Trophoblast cell (in vitro differentiated cells and primary cell): ENCODE measurements around the gene LRRC1.

Experiments used
- DNase-seq, 2 donors: peaks; one replicate each; pipeline ENCODE4 v3.0.0-alpha.2; 2016
- H2AFZ ChIP-seq: 2 replicates; pipeline ENCODE4 v1.6.1; 2013; ENCODE audit warnings: low read length, moderate library complexity, mild to moderate bottlenecking; ENCODE audit not compliant: insufficient read depth, poor library complexity
- H2AK5ac ChIP-seq: 2 replicates; pipeline ENCODE4 v1.6.1; 2013; ENCODE audit warnings: mild to moderate bottlenecking, low read length
- H2BK120ac ChIP-seq: 2 replicates; pipeline ENCODE4 v1.6.1; 2013; ENCODE audit warnings: low read length, mild to moderate bottlenecking, moderate library complexity; ENCODE audit not compliant: insufficient read depth, poor library complexity
- H2BK12ac ChIP-seq: 2 replicates; pipeline ENCODE4 v1.6.1; 2013; ENCODE audit warnings: mild to moderate bottlenecking, low read length, moderate library complexity
- H2BK5ac ChIP-seq: 2 replicates; pipeline ENCODE4 v1.6.1; 2013; ENCODE audit warnings: low read length, low read depth, moderate library complexity, mild to moderate bottlenecking; ENCODE audit not compliant: poor library complexity
- H3K14ac ChIP-seq: 2 replicates; pipeline ENCODE4 v1.6.1; 2013; ENCODE audit warnings: mild to moderate bottlenecking, low read length
- H3K18ac ChIP-seq: 2 replicates; pipeline ENCODE4 v1.6.1; 2013; ENCODE audit warnings: mild to moderate bottlenecking, low read length
- H3K23ac ChIP-seq: 2 replicates; pipeline ENCODE4 v1.6.1; 2013; ENCODE audit warnings: low read length
- H3K27ac ChIP-seq: 2 replicates; pipeline ENCODE4 v1.5.1; 2013; ENCODE audit warnings: low read depth, mild to moderate bottlenecking, inconsistent platforms, low read length, moderate library complexity
- H3K27me3 ChIP-seq: 2 replicates; pipeline ENCODE4 v1.6.1; 2013; ENCODE audit warnings: inconsistent platforms, mild to moderate bottlenecking, low read length, moderate library complexity; ENCODE audit not compliant: insufficient read depth
- H3K36me3 ChIP-seq, 2 experiments: 1 replicate in 1 of 2; 2 replicates in 1 of 2; pipeline ENCODE4 v1.6.1; 2013; ENCODE audit warnings: low read length in 2 of 2, mild to moderate bottlenecking in 2 of 2, moderate library complexity in 1 of 2; ENCODE audit not compliant: insufficient read depth in 2 of 2, control insufficient read depth in 1 of 2
- H3K4ac ChIP-seq: 2 replicates; pipeline ENCODE4 v1.6.1; 2013; ENCODE audit warnings: low read depth, mild to moderate bottlenecking, low read length, moderate library complexity
- H3K4me1 ChIP-seq, 2 experiments: 1 replicate in 1 of 2; 2 replicates in 1 of 2; pipeline ENCODE4 v1.6.1; 2013; ENCODE audit warnings: low read length in 2 of 2, mild to moderate bottlenecking in 2 of 2, moderate library complexity in 1 of 2; ENCODE audit not compliant: insufficient read depth in 2 of 2, control insufficient read depth in 1 of 2
- H3K4me2 ChIP-seq: 2 replicates; pipeline ENCODE4 v1.6.1; 2013; ENCODE audit warnings: inconsistent platforms, mild to moderate bottlenecking, low read length, moderate library complexity
- H3K4me3 ChIP-seq: 2 replicates; pipeline ENCODE4 v1.5.1; 2013; ENCODE audit warnings: mild to moderate bottlenecking, low read depth, low read length, inconsistent platforms
- H3K79me1 ChIP-seq: one replicate; pipeline ENCODE4 v1.6.1; 2013; ENCODE audit warnings: low read length
- H3K79me2 ChIP-seq: 2 replicates; pipeline ENCODE4 v1.6.1; 2013; ENCODE audit warnings: low read length, mild to moderate bottlenecking; ENCODE audit not compliant: control insufficient read depth, insufficient read depth, poor library complexity
- H3K9ac ChIP-seq: 2 replicates; pipeline ENCODE4 v1.6.1; 2013; ENCODE audit warnings: mild to moderate bottlenecking, low read length
- H3K9me3 ChIP-seq: 2 replicates; pipeline ENCODE4 v1.6.1; 2013; ENCODE audit warnings: low read depth, mild to moderate bottlenecking, control low read depth, inconsistent platforms, low read length; ENCODE audit not compliant: insufficient read depth
- H4K12ac ChIP-seq: 2 replicates; pipeline ENCODE4 v1.6.1; 2013; ENCODE audit warnings: low read depth, mild to moderate bottlenecking, low read length, moderate library complexity
- H4K8ac ChIP-seq: 2 replicates; pipeline ENCODE4 v1.6.1; 2013; ENCODE audit warnings: low read depth, mild to moderate bottlenecking, low read length, moderate library complexity
- H4K91ac ChIP-seq: one replicate; pipeline ENCODE4 v1.6.1; 2013; ENCODE audit warnings: low read depth, mild to moderate bottlenecking, low read length, moderate library complexity
- WGBS: extraction: QIAGEN DNeasy Blood & Tissue Kit; methylation state at CpG from one replicate; pipeline ENCODE4 v1.1.7; 2013; ENCODE audit warnings: missing lambda C conversion rate; ENCODE audit not compliant: insufficient read length, insufficient coverage; ENCODE audit errors: extremely low coverage; 5-methylcytosine and 5-hydroxymethylcytosine counted together

The LRRC1 gene

GRCh38 chr6:53845280-53846195 is 50.7 kb downstream of the LRRC1 start:
- no peak overlapping the region for H4K12ac ChIP-seq
- H2AK5ac ChIP-seq, result no peak overlapping the region
- H3K79me1 ChIP-seq, result peaks cover 1% of the 10 kb centered on the region
- no peak for DNase-seq
- no peak overlapping the region for H3K9ac ChIP-seq
- no peak overlapping the region for H2BK5ac ChIP-seq
- no peak overlapping the region for H3K14ac ChIP-seq
- H4K8ac ChIP-seq, result no peak overlapping the region
- H3K4me1 ChIP-seq, result peaks cover 7 to 15% of the 10 kb centered on the region in 2 experiments
- no peak overlapping the region for H3K4ac ChIP-seq
- H3K79me2 ChIP-seq, result peaks cover 8% of the 10 kb centered on the region
- H3K23ac ChIP-seq, result no peak overlapping the region
- WGBS, result no CpG with 5 or more reads among the region's 9 CpGs
- H3K27ac ChIP-seq, result no peak overlapping the region
- no peak overlapping the region for H3K4me3 ChIP-seq
- H4K91ac ChIP-seq, result no peak overlapping the region
- no peaks in the 10 kb centered on the region for H3K9me3 ChIP-seq
- H3K18ac ChIP-seq, result no peak overlapping the region
- H2BK120ac ChIP-seq, result no peak overlapping the region
- H2AFZ ChIP-seq, result no peak overlapping the region
- H3K4me2 ChIP-seq, result no peak overlapping the region
- no peaks in the 10 kb centered on the region for H3K36me3 ChIP-seq
- no peaks in the 10 kb centered on the region for H3K27me3 ChIP-seq
- H2BK12ac ChIP-seq, result no peak overlapping the region

- no peak overlapping the region for H4K8ac ChIP-seq
- H4K91ac ChIP-seq, result no peak overlapping the region
- no peak overlapping the region for H3K4me2 ChIP-seq
Measured at GRCh38 chr6:53846250-53846649, 51.4 kb downstream of the LRRC1 start.

GRCh38 chr6:53847796-53848314 is 53.0 kb downstream of the LRRC1 start:
- no peak overlapping the region for H4K12ac ChIP-seq
- no peak overlapping the region for H2AK5ac ChIP-seq
- WGBS, result no CpG with 5 or more reads among the region's 4 CpGs
- H3K4ac ChIP-seq, result no peak overlapping the region
- no peak overlapping the region for H4K8ac ChIP-seq
- no peak overlapping the region for H3K4me2 ChIP-seq
- no peaks in the 10 kb centered on the region for H3K36me3 ChIP-seq
- no peak overlapping the region for H4K91ac ChIP-seq
- H3K79me2 ChIP-seq, result peaks cover 6% of the 10 kb centered on the region
- H3K9me3 ChIP-seq, result no peaks in the 10 kb centered on the region
- no peak overlapping the region for H2AFZ ChIP-seq
- no peak overlapping the region for H2BK12ac ChIP-seq
- H2BK120ac ChIP-seq, result no peak overlapping the region
- no peak overlapping the region for H3K4me3 ChIP-seq
- no peak overlapping the region for H3K14ac ChIP-seq
- no peak overlapping the region for H3K23ac ChIP-seq
- peaks cover 1% of the 10 kb centered on the region for H3K79me1 ChIP-seq
- H3K4me1 ChIP-seq, result peaks cover 5 to 9% of the 10 kb centered on the region in 2 experiments
- no peak overlapping the region for H3K9ac ChIP-seq
- H3K27ac ChIP-seq, result no peak overlapping the region
- H3K18ac ChIP-seq, result no peak overlapping the region
- H3K27me3 ChIP-seq, result no peaks in the 10 kb centered on the region
- no peak for DNase-seq
- no peak overlapping the region for H2BK5ac ChIP-seq

More at GRCh38 chr6:53846250-53846649, 51.4 kb downstream of the LRRC1 start:
- peak overlapping the region; percentile 33 for H3K4ac ChIP-seq
- H3K27me3 ChIP-seq, result no peaks in the 10 kb centered on the region
- no CpG with 5 or more reads among the region's 7 CpGs for WGBS
- no peak overlapping the region for H3K23ac ChIP-seq
- no peak overlapping the region for H3K14ac ChIP-seq
- DNase-seq, result no peak
- no peak overlapping the region for H3K4me3 ChIP-seq
- peaks cover 6% of the 10 kb centered on the region for H3K79me2 ChIP-seq
- H2BK5ac ChIP-seq, result no peak overlapping the region
- H4K12ac ChIP-seq, result no peak overlapping the region
- H2BK12ac ChIP-seq, result no peak overlapping the region
- H2BK120ac ChIP-seq, result no peak overlapping the region
- no peak overlapping the region for H2AFZ ChIP-seq
- H3K27ac ChIP-seq, result no peak overlapping the region
- H3K79me1 ChIP-seq, result peaks cover 1% of the 10 kb centered on the region
- H3K18ac ChIP-seq, result peak overlapping the region; percentile 74
- H2AK5ac ChIP-seq, result no peak overlapping the region
- no peaks in the 10 kb centered on the region for H3K9me3 ChIP-seq
- H3K36me3 ChIP-seq, result no peaks in the 10 kb centered on the region
- H3K4me1 ChIP-seq, result peaks cover 7 to 12% of the 10 kb centered on the region in 2 experiments
- no peak overlapping the region for H3K9ac ChIP-seq

- Histone ChIP-seq H3K79me1 (no peaks in the 10 kb centered on the region), H4K91ac (no peak overlapping the region), H2BK5ac (no peak overlapping the region), H3K4me1 (peaks cover 0 to 7% of the 10 kb centered on the region in 2 experiments), H2AK5ac (no peak overlapping the region), H3K4ac (peak overlapping the region; percentile 40), H3K4me2 (no peak overlapping the region), H3K4me3 (no peak overlapping the region), H3K9me3 (no peaks in the 10 kb centered on the region), H4K12ac (no peak overlapping the region), H4K8ac (no peak overlapping the region), H2BK120ac (no peak overlapping the region), H2BK12ac (no peak overlapping the region), H3K36me3 (no peaks in the 10 kb centered on the region), H3K9ac (no peak overlapping the region), H3K14ac (no peak overlapping the region), H3K27ac (no peak overlapping the region), H3K23ac (no peak overlapping the region), H3K18ac (no peak overlapping the region), H3K27me3 (no peaks in the 10 kb centered on the region), H3K79me2 (peaks cover 2% of the 10 kb centered on the region), H2AFZ (no peak overlapping the region)
- no CpG with 5 or more reads among the region's 2 CpGs for WGBS
- no peak for DNase-seq
Measured at GRCh38 chr6:53850527-53850926, 55.7 kb downstream of the LRRC1 start.
